Hindlimb muscle (tissue), 1 donor: Measurements from ENCODE around the gene ZNF511. TPM values are rescaled to one million over a fixed set of nuclear protein-coding genes. Genes with fewer than 3 reads are reported as not detected.

Source experiments
- DNase-seq: peaks from one replicate; pipeline ENCODE4 v3.0.0-alpha.2; 2013
- polyA plus RNA-seq: library from polyadenylated mRNA; unstranded; fragments of 120-200 nt; gene quantifications from one replicate; pipeline ENCODE4 v1.2.1, GENCODE V29; 2013; ENCODE audit not compliant: insufficient read length

Gene ZNF511
- polyA plus RNA-seq, 1 donor = 40.7 TPM

DNA sequence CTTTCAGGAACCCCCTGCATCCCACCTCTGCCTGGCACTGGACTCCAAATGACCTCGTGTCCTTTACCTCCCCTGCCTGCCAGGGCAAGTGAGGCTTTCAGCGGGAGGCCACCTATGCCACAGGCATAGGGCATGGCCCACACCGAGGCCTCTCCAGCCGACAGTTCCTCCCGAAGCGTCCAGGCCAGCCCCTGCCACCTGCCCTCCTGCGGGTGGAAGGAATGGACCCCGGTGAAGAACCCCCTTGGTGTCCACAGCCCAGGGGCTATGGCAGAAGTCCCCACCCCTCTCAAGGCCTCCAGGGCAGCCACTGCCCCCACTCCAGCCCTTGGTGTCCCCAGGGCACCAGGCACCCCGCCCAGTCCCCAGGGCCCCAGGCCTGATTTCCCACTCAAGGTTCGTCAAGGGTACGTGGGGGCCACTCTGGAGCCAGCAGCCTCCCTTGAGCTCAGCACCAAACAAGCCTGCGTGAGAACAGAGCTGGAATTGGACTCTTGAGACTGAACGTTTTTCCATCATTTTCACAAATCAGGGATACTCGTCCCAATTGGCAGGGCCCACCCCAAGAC is 46.0 kb downstream of the ZNF511 start:
- no peak for DNase-seq

DNA sequence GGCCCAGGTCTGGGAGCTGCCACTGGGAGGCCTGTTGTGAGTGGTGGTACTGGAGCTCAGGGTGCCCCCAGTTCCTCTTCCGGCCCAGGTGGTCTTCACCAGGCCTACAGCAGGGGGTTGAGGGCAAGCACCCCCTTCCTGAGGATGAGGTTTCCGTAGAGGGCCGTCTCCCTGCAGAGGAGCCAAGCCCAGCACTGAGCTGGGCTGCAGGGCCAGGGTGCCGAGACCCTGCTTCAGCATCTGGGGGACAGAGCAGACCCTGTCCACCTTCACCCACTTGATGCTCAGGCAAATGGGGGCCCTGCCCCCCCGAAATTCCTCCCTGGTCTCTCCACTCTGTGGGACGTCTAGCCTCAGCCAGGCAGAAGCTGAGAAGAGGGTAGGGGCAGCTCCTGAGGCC is 46.6 kb downstream of the ZNF511 start:
- DNase-seq = no peak

DNA sequence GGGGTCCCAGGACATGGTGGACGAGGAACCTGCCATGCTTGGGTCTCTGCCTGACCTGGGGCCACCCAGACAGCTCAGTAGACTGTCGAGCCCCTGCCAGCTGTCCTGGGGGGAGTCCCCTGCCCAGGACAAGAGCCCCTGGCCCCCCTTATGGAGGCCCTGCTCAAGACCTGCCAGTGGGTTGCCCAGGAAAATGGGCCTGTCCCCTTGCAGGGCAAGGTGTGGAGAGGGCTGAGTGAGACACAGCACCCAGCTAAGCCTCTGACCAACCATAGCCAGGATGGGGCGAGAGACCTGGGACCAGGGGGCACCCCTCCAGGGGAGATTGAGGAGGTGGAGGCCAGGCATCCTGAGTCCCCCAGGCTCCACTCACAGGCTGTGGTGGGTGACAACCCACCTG is 47.3 kb downstream of the ZNF511 start:
- no peak for DNase-seq

DNA sequence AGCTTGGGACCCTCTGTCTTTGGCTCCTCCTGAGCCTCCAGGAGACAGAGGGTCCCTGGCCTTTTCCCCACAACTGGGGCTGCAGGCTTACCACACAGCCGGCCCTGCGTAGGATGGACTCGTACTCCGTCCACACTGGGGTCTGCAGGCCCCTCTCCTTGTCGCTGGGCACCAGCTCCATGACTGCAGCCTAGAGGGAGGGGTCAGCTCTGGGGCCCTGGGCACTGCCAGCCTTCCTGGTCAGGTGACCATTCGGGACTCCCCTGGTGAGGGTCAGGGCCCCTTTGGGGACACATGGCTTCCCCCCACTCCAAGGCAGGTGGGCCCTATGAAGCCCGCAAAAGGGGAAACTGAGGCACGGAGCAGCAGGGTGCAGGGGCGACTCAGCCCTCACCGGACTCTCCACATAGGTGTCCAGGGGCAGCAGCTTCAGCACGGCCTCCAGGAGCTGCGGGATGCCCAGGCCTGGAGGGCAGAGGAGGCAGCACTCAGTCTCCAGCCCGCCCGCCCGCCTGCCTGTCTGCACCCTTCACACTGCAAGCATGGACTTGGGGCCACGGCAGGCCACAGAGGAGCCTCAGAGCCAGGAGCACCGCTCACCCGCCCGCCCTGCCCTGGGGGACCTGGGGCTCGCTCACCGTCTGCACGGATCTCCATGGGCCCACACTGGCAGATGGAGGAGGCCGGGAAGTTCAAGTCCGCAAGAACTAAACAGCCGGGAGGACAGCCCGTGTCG is 48.0 kb downstream of the ZNF511 start:
- DNase-seq = no peak

DNA sequence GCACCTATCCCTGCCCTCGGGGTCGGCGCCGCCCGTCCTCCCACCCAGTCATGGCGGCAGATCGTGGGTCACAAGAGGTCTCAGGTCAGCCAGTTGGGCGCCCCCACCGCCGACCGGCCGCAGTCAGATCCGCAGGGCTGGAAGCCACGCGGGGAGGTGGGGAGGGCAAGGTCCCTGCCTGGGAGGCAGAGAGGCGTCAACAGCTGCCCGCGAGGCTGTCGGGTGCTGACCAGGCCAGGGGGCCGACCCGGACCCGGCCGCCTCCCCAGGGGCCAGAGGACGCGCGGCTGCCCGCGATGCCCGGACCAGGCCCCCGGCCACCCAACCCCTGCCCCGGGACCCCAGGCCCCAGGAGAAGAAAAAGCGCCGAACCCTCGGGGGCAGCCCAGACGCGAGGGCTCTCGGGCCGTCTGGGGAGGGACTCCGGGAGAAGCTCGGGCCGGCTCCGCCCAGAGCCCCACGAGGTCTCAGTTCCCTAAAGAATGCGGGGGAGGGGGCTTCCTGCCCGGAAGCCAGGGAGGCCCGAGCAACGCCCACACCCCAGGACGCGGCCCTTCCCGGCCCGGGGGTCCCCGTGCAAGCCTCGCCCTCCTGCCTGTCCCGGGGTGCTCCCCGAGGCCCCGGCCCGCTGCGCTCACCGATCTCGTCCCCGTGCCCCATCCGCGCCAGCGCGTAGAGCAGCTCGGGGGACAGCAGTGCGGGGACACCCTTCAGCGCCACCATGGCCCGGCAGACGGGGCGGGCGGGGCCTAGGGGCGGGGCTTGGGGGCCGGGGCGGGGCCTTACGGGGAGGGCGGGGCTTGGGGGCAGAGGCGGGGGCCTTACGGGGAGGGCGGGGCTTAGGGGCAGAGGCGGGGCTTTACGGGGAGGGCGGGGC is 48.8 kb downstream of the ZNF511 start, which contains the start of gene FUOM:
Gene FUOM, minus strand, starts transcription at position 735 of the 877 bp plus-strand sequence. Its CDS starts 12 bp downstream, at position 723.
- peak; percentile 37 for DNase-seq

DNA sequence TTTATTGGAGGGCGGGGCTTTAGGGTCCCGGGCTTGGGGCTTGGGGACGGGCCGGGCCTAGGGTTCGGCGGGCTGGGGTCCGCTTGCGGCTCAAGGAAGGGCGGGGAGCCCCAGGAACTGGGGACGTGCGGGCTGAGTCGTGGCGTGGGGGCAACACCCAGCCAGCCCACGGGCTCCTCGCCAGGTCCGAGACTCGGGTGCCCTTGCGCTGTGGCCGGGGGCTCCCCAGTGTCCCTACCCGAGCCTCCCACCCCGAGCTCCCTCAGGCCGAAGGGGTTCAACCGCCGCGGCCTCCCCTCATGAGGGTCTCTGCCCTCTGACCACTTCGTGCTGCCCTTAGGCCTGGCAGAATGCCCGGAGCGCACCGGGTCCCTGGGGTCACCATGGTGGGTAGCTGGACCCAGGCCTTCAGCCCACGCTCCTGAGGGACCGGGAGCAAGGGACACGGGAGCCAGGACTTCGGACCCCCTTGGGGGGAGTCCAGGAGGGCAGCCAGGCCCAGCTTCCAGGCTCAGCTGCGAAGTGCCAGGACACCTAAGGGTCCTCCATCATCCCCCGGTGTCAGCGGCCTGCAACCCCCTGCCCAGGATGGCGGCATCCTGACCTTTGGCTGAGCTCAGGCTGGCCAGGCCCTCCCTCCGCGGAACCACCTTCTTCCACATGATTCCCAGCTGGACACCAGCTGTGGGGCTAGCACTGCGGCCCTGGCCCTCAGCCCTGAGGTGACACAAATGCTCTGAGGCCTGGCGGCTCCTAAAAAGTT is 49.6 kb downstream of the ZNF511 start:
- no peak for DNase-seq

DNA sequence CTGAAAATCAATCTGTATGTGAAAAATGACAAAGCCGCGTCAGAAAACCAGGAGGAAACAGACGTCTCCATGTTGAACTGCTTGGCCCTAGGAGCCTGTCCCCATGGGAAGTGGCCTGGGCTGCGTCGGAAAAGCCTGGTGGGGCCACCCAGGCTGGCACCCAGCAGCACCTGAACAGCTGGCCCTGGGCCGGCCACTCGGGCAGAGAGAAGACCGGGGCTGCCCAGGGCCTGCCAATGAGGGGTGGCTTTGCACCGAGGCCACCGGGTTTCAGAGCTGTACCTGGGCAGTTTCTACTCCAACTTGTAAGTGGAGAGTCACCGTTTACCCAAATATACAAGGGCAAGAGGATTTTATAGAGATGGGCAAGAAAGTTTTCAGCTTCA is 50.2 kb downstream of the ZNF511 start:
- no peak for DNase-seq

DNA sequence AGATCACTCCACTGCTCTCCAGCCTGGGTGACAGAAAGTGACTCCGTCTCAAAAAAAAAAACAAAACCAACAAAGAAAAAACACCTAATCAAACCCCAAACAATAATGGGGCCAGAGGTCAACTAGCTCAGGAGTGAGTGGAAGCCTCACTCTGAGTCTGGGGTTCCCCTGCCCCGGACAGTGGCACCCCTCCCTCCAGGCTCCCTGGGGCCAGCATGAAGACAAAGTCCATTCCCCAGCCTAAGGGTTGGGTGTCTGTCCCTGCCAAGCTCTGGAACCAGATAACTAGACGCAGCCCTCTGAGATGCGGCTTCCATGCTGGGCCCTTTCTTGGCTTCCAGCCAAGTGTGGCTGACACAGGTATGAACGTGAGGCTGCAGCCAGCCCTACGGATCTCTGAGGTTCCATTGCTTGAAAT is 50.8 kb downstream of the ZNF511 start:
- DNase-seq = no peak

DNA sequence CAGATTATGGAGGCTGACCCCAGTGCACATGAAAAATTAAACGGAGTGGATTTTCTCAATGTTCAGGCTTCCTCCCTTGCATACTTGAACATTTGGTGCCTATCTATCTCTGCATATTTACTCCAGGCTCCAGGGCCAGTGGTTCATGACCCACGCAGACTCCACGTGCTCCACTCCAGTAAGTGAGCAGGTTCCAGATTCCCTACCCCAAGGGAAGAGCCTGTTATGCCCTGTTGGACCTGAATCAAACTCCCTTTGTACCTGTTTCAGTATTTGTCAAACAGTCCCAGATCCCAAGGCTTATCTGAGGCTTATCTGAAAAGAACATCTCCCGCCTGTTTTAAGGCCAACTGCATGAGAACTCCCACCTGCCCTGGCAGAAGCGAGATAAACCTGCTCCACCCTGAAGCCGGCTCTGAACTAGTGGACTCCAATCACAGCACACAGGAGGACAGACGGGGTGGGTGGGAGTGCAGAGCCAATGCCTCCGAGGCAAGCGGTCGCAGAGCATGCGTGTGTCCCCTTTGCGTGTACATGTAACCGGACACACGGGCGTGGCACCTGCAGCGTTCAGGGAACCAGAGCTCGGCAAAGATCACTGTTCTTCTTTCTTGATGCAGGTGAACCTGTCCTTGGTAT is 51.4 kb downstream of the ZNF511 start:
- DNase-seq = no peak

DNA sequence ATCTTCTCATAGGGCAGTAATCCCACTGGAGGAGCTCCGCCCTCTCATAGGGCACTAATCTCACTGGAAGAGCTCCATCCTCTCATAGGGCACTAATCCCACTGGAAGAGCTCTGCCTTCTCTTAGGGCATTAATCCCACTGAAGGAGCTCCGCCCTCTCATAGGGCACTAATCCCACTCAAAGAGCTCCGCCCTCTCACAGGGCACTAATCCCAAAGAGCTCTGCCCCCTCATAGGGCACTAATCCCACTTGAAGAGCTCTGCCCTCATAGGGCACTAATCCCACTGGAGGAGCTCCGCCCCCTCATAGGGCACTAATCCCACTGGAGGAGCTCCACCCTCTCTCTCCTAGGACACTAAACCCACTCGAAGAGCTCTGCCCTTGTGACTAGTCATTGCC is 52.5 kb downstream of the ZNF511 start:
- no peak for DNase-seq

DNA sequence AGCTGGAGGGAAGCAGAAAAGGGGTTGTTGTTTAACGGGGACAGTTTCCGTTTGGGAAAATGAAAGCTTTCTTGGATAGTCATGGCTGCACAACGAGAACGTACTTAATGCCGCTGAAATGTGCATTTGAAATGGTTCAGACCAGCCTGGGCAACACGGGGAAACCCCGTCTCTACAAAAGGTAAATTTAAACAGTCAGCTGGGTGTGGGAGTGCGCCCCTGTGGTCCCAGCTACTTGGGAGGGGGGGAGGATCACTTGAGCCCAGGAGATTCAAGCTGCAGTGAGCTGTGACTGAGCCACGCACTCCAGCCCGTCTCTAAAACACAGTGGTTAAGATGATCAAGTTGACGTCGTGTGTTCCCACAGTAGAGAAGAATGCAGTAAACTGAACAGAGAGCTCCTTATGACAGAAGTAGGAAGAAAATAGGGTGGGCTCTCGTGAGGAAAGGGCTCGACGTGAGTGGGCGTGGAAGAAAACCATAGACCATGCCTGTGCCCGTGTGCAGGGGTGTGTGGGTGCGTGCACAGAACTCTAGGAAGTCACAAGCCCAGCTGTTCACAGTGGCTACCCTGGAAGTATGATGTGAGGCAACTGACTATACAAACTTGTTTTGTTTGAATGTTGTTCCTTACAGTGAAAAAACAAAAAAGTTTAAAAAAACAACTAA is 53.2 kb downstream of the ZNF511 start:
- no peak for DNase-seq

Other genes starting within 250 kb of the ZNF511 start
- 4.0 TPM for gene ADGRA1, start 221.0 kb upstream of the ZNF511 start, polyA plus RNA-seq
- gene KNDC1, start 148.7 kb upstream of the ZNF511 start, polyA plus RNA-seq = 10.7 TPM
- not detected for gene UTF1, start 78.7 kb upstream of the ZNF511 start, polyA plus RNA-seq
- 0.22 TPM for gene VENTX, start 71.1 kb upstream of the ZNF511 start, polyA plus RNA-seq
- gene ADAM8, start 32.0 kb upstream of the ZNF511 start, polyA plus RNA-seq = 3.3 TPM
- gene TUBGCP2, start within 50 bp of the ZNF511 start, polyA plus RNA-seq = 50.3 TPM
- gene CALY, start 28.0 kb downstream of the ZNF511 start, polyA plus RNA-seq = not detected
- gene PRAP1, start 38.5 kb downstream of the ZNF511 start, polyA plus RNA-seq = 0.22 TPM
- gene FUOM, start 49.1 kb downstream of the ZNF511 start, polyA plus RNA-seq = 5.4 TPM
- 152 TPM for gene ECHS1, start 64.4 kb downstream of the ZNF511 start, polyA plus RNA-seq
- 4.7 TPM for gene PAOX, start 70.3 kb downstream of the ZNF511 start, polyA plus RNA-seq
- gene MTG1, start 85.2 kb downstream of the ZNF511 start, polyA plus RNA-seq = 47.4 TPM
- gene SPRN, start 115.7 kb downstream of the ZNF511 start, polyA plus RNA-seq = 4.6 TPM
- gene SCART1, start 145.0 kb downstream of the ZNF511 start, polyA plus RNA-seq = 1.1 TPM
- 1.6 TPM for gene CYP2E1, start 218.4 kb downstream of the ZNF511 start, polyA plus RNA-seq